Spleen (tissue), 11 donors: ENCODE results near the gene ETV6. TPM values are rescaled to one million over a fixed set of nuclear protein-coding genes. Genes with fewer than 3 reads are reported as not detected.
A peak's percentile ranks its signal among the peaks of the same experiment; 100 is the strongest.

Experiments
- DNase-seq: peaks from one replicate; pipeline ENCODE4 v3.0.0-alpha.2; 2020
- H3K27ac ChIP-seq, 8 donors: fragments of 200-600 bp; sonication (generic) in 7 of 8; 1 replicate in 4 of 8; 2 replicates in 4 of 8; pipeline versions ENCODE4 v1.5.0 to v1.8.0; 2016 to 2021; ENCODE audit warnings: inconsistent platforms in 4 of 8, mild to moderate bottlenecking in 4 of 8, moderate library complexity in 1 of 8
- H3K27me3 ChIP-seq, 7 donors: fragments of 200-600 bp; sonication (generic) in 6 of 7; replicated peaks in 1 of 7; 1 replicate in 4 of 7; 2 replicates in 3 of 7; pipeline versions ENCODE4 v1.5.0 to v1.8.0; 2016 to 2021; ENCODE audit warnings: inconsistent platforms in 3 of 7, mild to moderate bottlenecking in 1 of 7
- H3K36me3 ChIP-seq, 6 donors: fragments of 200-600 bp; sonication (generic) in 5 of 6; 1 replicate in 4 of 6; 2 replicates in 2 of 6; pipeline versions ENCODE4 v1.5.0 to v1.8.0; 2016 to 2021; ENCODE audit warnings: inconsistent platforms in 2 of 6
- H3K4me1 ChIP-seq, 6 donors: fragments of 200-600 bp; sonication (generic) in 5 of 6; 1 replicate in 3 of 6; 2 replicates in 3 of 6; pipeline versions ENCODE4 v1.5.0 to v1.8.0; 2016 to 2021; ENCODE audit warnings: inconsistent platforms in 3 of 6
- H3K4me3 ChIP-seq, 8 donors: fragments of 200-600 bp; sonication (generic) in 7 of 8; 1 replicate in 4 of 8; 2 replicates in 4 of 8; pipeline versions ENCODE4 v1.5.0 to v1.8.0; 2016 to 2021; ENCODE audit warnings: inconsistent platforms in 4 of 8, mild to moderate bottlenecking in 4 of 8, moderate library complexity in 2 of 8
- H3K9me3 ChIP-seq, 8 donors: fragments of 200-600 bp; sonication (generic) in 7 of 8; 1 replicate in 4 of 8; 2 replicates in 4 of 8; pipeline versions ENCODE4 v1.5.0 to v1.8.0; 2016 to 2021; ENCODE audit warnings: inconsistent platforms in 4 of 8
- CTCF ChIP-seq, 11 experiments: fragments of 200-600 bp in 7 of 11; fragments of 450-650 bp in 4 of 11; sonication (generic) in 4 of 11; IDR thresholded peaks in 8 of 11; conservative IDR thresholded peaks in 3 of 11; 1 replicate in 7 of 11; 2 replicates in 4 of 11; pipeline versions ENCODE4 v1.4.0 to v1.8.0; 2016 to 2021; ENCODE audit warnings: antibody characterized with exemption in 11 of 11, inconsistent platforms in 4 of 11, mild to moderate bottlenecking in 1 of 11
- POLR2A ChIP-seq, 3 donors: fragments of 450-650 bp; IDR thresholded peaks; one replicate each; pipeline ENCODE4 v1.5.1; 2017; ENCODE audit warnings: antibody characterized with exemption in 3 of 3, mild to moderate bottlenecking in 1 of 3
- POLR2AphosphoS5 ChIP-seq, 3 donors: sonication (generic); formaldehyde crosslinking; IDR thresholded peaks; one replicate each; pipeline ENCODE4 v1.5.1; 2017; ENCODE audit warnings: antibody characterized with exemption in 3 of 3
- WGBS, 5 donors: extraction: QIAGEN DNeasy Blood & Tissue Kit in 3 of 5; methylation state at CpG; one replicate each; pipeline versions ENCODE4 v1.1.5 to v1.1.7; 2013 to 2018; 5-methylcytosine and 5-hydroxymethylcytosine counted together
- intact Hi-C: fragments of 100-400 bp; cut with DNase I; formaldehyde crosslinking; loops from one replicate; pipeline ENCODE4 v1.15.0; 2023; ENCODE audit warnings: low total_unique reads
- polyA plus RNA-seq, 3 donors: library from polyadenylated mRNA; stranded (reverse); fragments of 200-250 nt; gene quantifications; one replicate each; pipeline ENCODE4 v1.2.1, GENCODE V29; 2013
- total RNA-seq, 7 donors: library from RNA; depleted of rRNA in 3 of 7; stranded (reverse); fragments of >200 nt in 3 of 7; fragmentation: NEBNext Ultra II Directional in 4 of 7; extraction: Animal tissue kit (Norgen Biotek cat#: 25700) in 4 of 7; gene quantifications; one replicate each; pipeline versions ENCODE4 v1.1.0 to v1.2.1, GENCODE V29; 2016 to 2021
- donor health status: healthy with polysubstance abuse.
- donor health status: DM: no; HTN: no; CAD: no; lungs with moderate emphysema.
- donor health status: DM: no; HTN: no; CAD: no.
- donor health status: Bipolar disorder and iron deficiency.
- donor health status: healthy.
- donor health status: DM: no; HTN: no; CAD: no.
- donor health status: DM: yes; HTN: yes; CAD: no.

Gene ETV6
- total and polyA plus RNA-seq, 10 donors: 7.2 to 116 (median 57.8) TPM

- peak; percentile 83 for DNase-seq
- Histone ChIP-seq H3K36me3 (peaks cover 0 to 6% (median 0%) of the 10 kb centered on the region in 6 donors), H3K4me1 (peaks cover 31 to 94% (median 69%) of the 10 kb centered on the region in 6 donors), H3K27ac (peak overlapping the region; percentile 66 to 87 (median 84)), H3K9me3 (no peaks in the 10 kb centered on the region), H3K4me3 (peak overlapping the region in 6 of 8 donors; percentile 6 to 56 (median 20)), H3K27me3 (no peaks in the 10 kb centered on the region)
- intact Hi-C loops: no loop called here
- TF ChIP-seq POLR2AphosphoS5 (IDR thresholded peaks at IDR 0.05): peak in 2 of 3 donors; percentile 50 to 60
- TF ChIP-seq POLR2A (IDR thresholded peaks at IDR 0.05): no peak
- peak in 9 of 11 experiments; percentile 3 to 39 (median 27) for TF ChIP-seq CTCF (IDR thresholded peaks at IDR 0.05 in 8 of 11, conservative IDR thresholded peaks at IDR 0.05 in 3 of 11)
- WGBS, 5 donors: 10 to 19% (median 13%) methylated on average over 17 to 18 of the region's 18 CpGs
Observed at GRCh38 chr12:11812586-11813437, 163.3 kb downstream of the ETV6 start.

- DNase-seq: no peak
- Histone ChIP-seq H3K36me3 (peaks cover 0 to 8% (median 0%) of the 10 kb centered on the region in 6 donors), H3K4me1 (peaks cover 31 to 96% (median 69%) of the 10 kb centered on the region in 6 donors), H3K27ac (peak overlapping the region; percentile 66 to 87 (median 84)), H3K9me3 (no peaks in the 10 kb centered on the region), H3K27me3 (no peaks in the 10 kb centered on the region), H3K4me3 (peak overlapping the region in 4 of 8 donors; percentile 6 to 56 (median 26))
- 12 to 23% (median 17%) methylated on average over 3 of the region's 3 CpGs for WGBS, 5 donors
- intact Hi-C loops: no loop called here
- TF ChIP-seq POLR2A (IDR thresholded peaks at IDR 0.05): no peak
- TF ChIP-seq POLR2AphosphoS5 (IDR thresholded peaks at IDR 0.05): no peak
- no peak for TF ChIP-seq CTCF (IDR thresholded peaks at IDR 0.05 in 8 of 11, conservative IDR thresholded peaks at IDR 0.05 in 3 of 11)
Observed at GRCh38 chr12:11813438-11813813, 164.0 kb downstream of the ETV6 start.

- Histone ChIP-seq H3K27me3 (no peaks in the 10 kb centered on the region), H3K4me1 (peaks cover 31 to 94% (median 65%) of the 10 kb centered on the region in 6 donors), H3K4me3 (no peak overlapping the region), H3K36me3 (peaks cover 0 to 9% (median 0%) of the 10 kb centered on the region in 6 donors), H3K27ac (peak overlapping the region in 5 of 8 donors; percentile 4 to 87 (median 84)), H3K9me3 (no peaks in the 10 kb centered on the region)
- DNase-seq: no peak
- WGBS, 5 donors: 18 to 35% (median 28%) methylated on average over 3 of the region's 3 CpGs
- intact Hi-C loops: no loop called here
- no peak for TF ChIP-seq POLR2A (IDR thresholded peaks at IDR 0.05)
- TF ChIP-seq CTCF (IDR thresholded peaks at IDR 0.05 in 8 of 11, conservative IDR thresholded peaks at IDR 0.05 in 3 of 11): no peak
- TF ChIP-seq POLR2AphosphoS5 (IDR thresholded peaks at IDR 0.05): no peak
Observed at GRCh38 chr12:11814374-11814773, 164.9 kb downstream of the ETV6 start.

- no peak for DNase-seq
- WGBS, 5 donors: 88 to 98% (median 94%) methylated on average over 5 of the region's 5 CpGs
- H3K4me1 ChIP-seq: peaks cover 31 to 85% (median 58%) of the 10 kb centered on the region in 6 donors
- TF ChIP-seq POLR2A (IDR thresholded peaks at IDR 0.05): no peak
- TF ChIP-seq POLR2AphosphoS5 (IDR thresholded peaks at IDR 0.05): no peak
- TF ChIP-seq CTCF (IDR thresholded peaks at IDR 0.05 in 8 of 11, conservative IDR thresholded peaks at IDR 0.05 in 3 of 11): no peak
- H3K27me3 ChIP-seq: no peaks in the 10 kb centered on the region
- intact Hi-C loops: no loop called here
- peak overlapping the region in 2 of 8 donors; percentile 83 to 86 for H3K27ac ChIP-seq
- H3K36me3 ChIP-seq: peaks cover 0 to 17% (median 0%) of the 10 kb centered on the region in 6 donors
- H3K9me3 ChIP-seq: no peaks in the 10 kb centered on the region
- no peak overlapping the region for H3K4me3 ChIP-seq
Observed at GRCh38 chr12:11815397-11815796, 165.9 kb downstream of the ETV6 start.
